Effector memory CD8-positive, alpha-beta T cell (primary cell): Measurements from ENCODE around the gene LGI1.
A peak's percentile ranks its signal among the peaks of the same experiment; 100 is the strongest.

Experiments used
- ATAC-seq: fragments of 150-1000 bp; cut with Tn5 transposase; replicated peaks from 2 replicates; pipeline ENCODE4 v1.10.0; 2021; ENCODE audit warnings: mild to moderate bottlenecking, moderate library complexity
- DNase-seq, 3 experiments: peaks; one replicate each; pipeline ENCODE4 v3.0.0; 2021
- H3K27ac Mint-ChIP-seq, 2 donors: one replicate each; pipeline ENCODE4 v1.8.0; 2022; ENCODE audit warnings: mild to moderate bottlenecking in 2 of 2, mixed read lengths in 2 of 2, moderate library complexity in 2 of 2
- H3K27me3 Mint-ChIP-seq, 2 donors: one replicate each; pipeline ENCODE4 v1.8.0; 2022; ENCODE audit warnings: mixed read lengths in 2 of 2
- H3K36me3 Mint-ChIP-seq: one replicate; pipeline ENCODE4 v1.8.0; 2022; ENCODE audit warnings: mild to moderate bottlenecking, moderate library complexity, mixed read lengths; ENCODE audit not compliant: insufficient read depth
- H3K4me1 Mint-ChIP-seq, 2 donors: one replicate each; pipeline ENCODE4 v1.8.0; 2022; ENCODE audit warnings: low read depth in 2 of 2, mixed read lengths in 2 of 2
- H3K4me3 Mint-ChIP-seq, 2 donors: one replicate each; pipeline ENCODE4 v1.8.0; 2022; ENCODE audit warnings: mild to moderate bottlenecking in 2 of 2, mixed read lengths in 2 of 2, moderate library complexity in 2 of 2
- H3K9me3 Mint-ChIP-seq, 2 donors: one replicate each; pipeline ENCODE4 v1.8.0; 2022; ENCODE audit warnings: mixed read lengths in 2 of 2

The LGI1 gene

DNA sequence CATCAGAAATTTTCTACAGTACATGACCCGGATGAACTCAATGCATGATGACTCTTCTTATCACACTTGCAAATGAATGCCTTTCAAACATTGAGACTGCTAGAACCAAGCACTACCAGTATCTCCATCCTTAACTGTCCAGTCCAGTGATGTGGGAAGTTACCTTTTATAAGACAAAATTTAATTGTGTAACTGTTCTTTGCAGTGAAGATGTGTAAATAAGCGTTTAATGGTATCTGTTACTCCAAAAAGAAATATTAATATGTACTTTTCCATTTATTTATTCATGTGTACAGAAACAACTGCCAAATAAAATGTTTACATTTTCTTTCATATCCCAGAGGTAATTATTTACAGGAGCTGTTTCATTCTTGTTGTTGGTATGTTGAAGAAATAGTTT, 40.1 kb downstream of the LGI1 start:
- no peaks in the 10 kb centered on the region for H3K4me1 Mint-ChIP-seq
- no peaks in the 10 kb centered on the region for H3K9me3 Mint-ChIP-seq
- ATAC-seq = no peak
- H3K36me3 Mint-ChIP-seq = no peaks in the 10 kb centered on the region
- H3K4me3 Mint-ChIP-seq = no peak overlapping the region
- H3K27ac Mint-ChIP-seq = no peak overlapping the region
- DNase-seq = no peak
- H3K27me3 Mint-ChIP-seq = peaks cover 24 to 56% of the 10 kb centered on the region in 2 donors

- no peak for DNase-seq
- H3K27ac Mint-ChIP-seq = no peak overlapping the region
- no peaks in the 10 kb centered on the region for H3K36me3 Mint-ChIP-seq
- no peaks in the 10 kb centered on the region for H3K9me3 Mint-ChIP-seq
- peaks cover 32 to 64% of the 10 kb centered on the region in 2 donors for H3K27me3 Mint-ChIP-seq
- H3K4me3 Mint-ChIP-seq = no peak overlapping the region
- no peaks in the 10 kb centered on the region for H3K4me1 Mint-ChIP-seq
- ATAC-seq = no peak
Observed at GRCh38 chr10:93799155-93799708, 41.5 kb downstream of the LGI1 start.

GRCh38 chr10:93804200-93804599, 46.5 kb downstream of the LGI1 start:
- H3K36me3 Mint-ChIP-seq = no peaks in the 10 kb centered on the region
- no peak for DNase-seq
- no peaks in the 10 kb centered on the region for H3K9me3 Mint-ChIP-seq
- H3K4me3 Mint-ChIP-seq = no peak overlapping the region
- H3K4me1 Mint-ChIP-seq = no peaks in the 10 kb centered on the region
- H3K27ac Mint-ChIP-seq = no peak overlapping the region
- peaks cover 26 to 64% of the 10 kb centered on the region in 2 donors for H3K27me3 Mint-ChIP-seq
- ATAC-seq = no peak

GRCh38 chr10:93806903-93807302, 49.2 kb downstream of the LGI1 start:
- H3K27ac Mint-ChIP-seq = no peak overlapping the region
- no peaks in the 10 kb centered on the region for H3K4me1 Mint-ChIP-seq
- no peak overlapping the region for H3K4me3 Mint-ChIP-seq
- H3K36me3 Mint-ChIP-seq = no peaks in the 10 kb centered on the region
- ATAC-seq (no peak), DNase-seq (no peak)
- peaks cover 34 to 62% of the 10 kb centered on the region in 2 donors for H3K27me3 Mint-ChIP-seq
- no peaks in the 10 kb centered on the region for H3K9me3 Mint-ChIP-seq

- H3K27me3 Mint-ChIP-seq = peaks cover 29 to 57% of the 10 kb centered on the region in 2 donors
Observed at GRCh38 chr10:93807371-93807770, 49.6 kb downstream of the LGI1 start.

GRCh38 chr10:93812659-93813338, 55.1 kb downstream of the LGI1 start:
- Mint-ChIP-seq H3K4me1 (peaks cover 3% of the 10 kb centered on the region in 2 donors), H3K27ac (no peak overlapping the region), H3K27me3 (peaks cover 51 to 66% of the 10 kb centered on the region in 2 donors), H3K4me3 (no peak overlapping the region), H3K36me3 (no peaks in the 10 kb centered on the region), H3K9me3 (no peaks in the 10 kb centered on the region)
- DNase-seq (no peak), ATAC-seq (no peak)

More at GRCh38 chr10:93807371-93807770, 49.6 kb downstream of the LGI1 start:
- H3K9me3 Mint-ChIP-seq = no peaks in the 10 kb centered on the region
- no peak overlapping the region for H3K27ac Mint-ChIP-seq
- no peaks in the 10 kb centered on the region for H3K36me3 Mint-ChIP-seq
- no peak overlapping the region for H3K4me3 Mint-ChIP-seq
- no peaks in the 10 kb centered on the region for H3K4me1 Mint-ChIP-seq
- ATAC-seq (no peak), DNase-seq (no peak)

GRCh38 chr10:93813507-93814465, 56.0 kb downstream of the LGI1 start:
- no peak for DNase-seq
- peak; percentile 27 for ATAC-seq
- H3K27ac Mint-ChIP-seq = no peak overlapping the region

GRCh38 chr10:93815304-93816096, 57.8 kb downstream of the LGI1 start:
- Mint-ChIP-seq H3K4me3 (no peak overlapping the region), H3K4me1 (peaks cover 3% of the 10 kb centered on the region in 2 donors), H3K36me3 (no peaks in the 10 kb centered on the region), H3K27ac (no peak overlapping the region), H3K27me3 (peaks cover 64 to 73% of the 10 kb centered on the region in 2 donors), H3K9me3 (no peaks in the 10 kb centered on the region)
- DNase-seq = no peak
- no peak for ATAC-seq

More at GRCh38 chr10:93813507-93814465, 56.0 kb downstream of the LGI1 start:
- Mint-ChIP-seq H3K4me1 (peaks cover 3% of the 10 kb centered on the region in 2 donors), H3K4me3 (no peak overlapping the region), H3K36me3 (no peaks in the 10 kb centered on the region), H3K9me3 (no peaks in the 10 kb centered on the region), H3K27me3 (peaks cover 59 to 73% of the 10 kb centered on the region in 2 donors)

- Mint-ChIP-seq H3K27ac (no peak overlapping the region), H3K9me3 (no peaks in the 10 kb centered on the region), H3K4me3 (no peak overlapping the region), H3K36me3 (no peaks in the 10 kb centered on the region), H3K27me3 (peaks cover 59 to 69% of the 10 kb centered on the region in 2 donors), H3K4me1 (peaks cover 3% of the 10 kb centered on the region in 2 donors)
- DNase-seq = no peak
- ATAC-seq = no peak
Observed at GRCh38 chr10:93816123-93816747, 58.5 kb downstream of the LGI1 start.

DNA sequence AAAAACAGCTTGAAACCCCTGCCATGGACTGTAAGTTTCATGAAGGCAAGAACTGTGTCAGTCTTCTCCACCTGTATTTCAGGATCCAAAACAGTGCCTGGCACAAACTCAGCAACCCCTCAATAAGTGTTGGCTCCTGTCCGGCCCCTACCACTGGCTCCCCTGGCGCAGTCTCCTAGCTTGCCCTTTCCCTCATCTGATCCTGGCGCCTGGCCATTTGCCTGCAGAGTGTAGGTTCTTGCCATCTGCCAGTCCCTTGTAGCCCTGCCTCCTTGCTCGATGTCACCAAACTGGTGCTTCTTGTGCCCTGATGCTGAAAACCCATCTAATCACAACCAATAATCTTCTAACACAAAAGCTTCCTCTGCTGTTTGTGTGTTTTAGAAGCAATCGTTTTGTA, 60.4 kb downstream of the LGI1 start:
- peaks cover 3% of the 10 kb centered on the region in 2 donors for H3K4me1 Mint-ChIP-seq
- H3K27ac Mint-ChIP-seq = no peak overlapping the region
- no peak for DNase-seq
- ATAC-seq = no peak
- peaks cover 58 to 66% of the 10 kb centered on the region in 2 donors for H3K27me3 Mint-ChIP-seq
- no peaks in the 10 kb centered on the region for H3K9me3 Mint-ChIP-seq
- no peak overlapping the region for H3K4me3 Mint-ChIP-seq
- H3K36me3 Mint-ChIP-seq = no peaks in the 10 kb centered on the region

DNA sequence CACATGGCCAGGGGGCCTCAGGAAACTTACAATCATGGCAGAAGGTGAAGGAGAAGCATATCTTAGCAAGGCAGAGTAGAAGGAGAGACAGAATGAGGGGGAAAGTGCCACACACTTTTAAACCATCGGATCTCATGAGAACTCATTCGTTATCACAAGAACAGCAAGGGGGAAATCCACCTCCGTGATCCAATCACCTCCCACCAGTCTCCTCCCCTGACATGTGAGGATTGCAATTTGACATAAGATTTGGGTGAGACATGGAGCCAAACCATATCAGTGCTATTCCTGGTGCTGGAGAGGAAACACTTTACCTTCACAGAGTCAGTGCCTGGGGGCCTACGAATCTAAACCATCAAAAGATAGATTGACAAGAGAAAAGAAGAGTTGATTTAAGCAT, 61.8 kb downstream of the LGI1 start:
- Mint-ChIP-seq H3K4me3 (no peak overlapping the region), H3K4me1 (peaks cover 3% of the 10 kb centered on the region in 2 donors), H3K36me3 (no peaks in the 10 kb centered on the region), H3K9me3 (no peaks in the 10 kb centered on the region), H3K27ac (no peak overlapping the region), H3K27me3 (peaks cover 49 to 54% of the 10 kb centered on the region in 2 donors)
- ATAC-seq = no peak
- no peak for DNase-seq

- ATAC-seq = no peak
- Mint-ChIP-seq H3K27me3 (peaks cover 41 to 46% of the 10 kb centered on the region in 2 donors), H3K27ac (no peak overlapping the region), H3K4me1 (peaks cover 3% of the 10 kb centered on the region in 2 donors), H3K9me3 (no peaks in the 10 kb centered on the region), H3K4me3 (no peak overlapping the region), H3K36me3 (no peaks in the 10 kb centered on the region)
- DNase-seq = no peak
Observed at GRCh38 chr10:93820434-93820833, 62.7 kb downstream of the LGI1 start.
